Kidney epithelial cell (primary cell): Measurements from ENCODE around the gene USP6NL. TPM values are rescaled to one million over a fixed set of nuclear protein-coding genes. Genes with fewer than 3 reads are reported as not detected.
A peak's percentile ranks its signal among the peaks of the same experiment; 100 is the strongest.

ENCODE experiments used
- DNase-seq: peaks from one replicate; pipeline ENCODE4 v3.0.0-alpha.2; 2010; ENCODE audit warnings: low read depth
- H3K27me3 ChIP-seq: 2 replicates; pipeline ENCODE4 v1.6.0; 2011; ENCODE audit warnings: low read length; ENCODE audit not compliant: control insufficient read depth, insufficient read depth
- H3K36me3 ChIP-seq: 2 replicates; pipeline ENCODE4 v1.5.1; 2011; ENCODE audit warnings: low read length; ENCODE audit not compliant: control insufficient read depth, insufficient read depth
- H3K4me3 ChIP-seq: 2 replicates; pipeline ENCODE4 v1.5.1; 2011; ENCODE audit warnings: low read depth, mild to moderate bottlenecking, control low read depth, low read length
- total RNA-seq: library from RNA; depleted of rRNA; stranded (reverse); fragments of >200 nt; gene quantifications from 2 replicates; pipeline ENCODE4 v1.2.3, GENCODE V29; 2015
- TF ChIP-seq, protein P1 (sequence below): IDR thresholded peaks from 2 replicates; pipeline ENCODE4 v1.5.1; 2011; ENCODE audit warnings: mild to moderate bottlenecking, moderate library complexity, low read length, control low read depth, inconsistent platforms; ENCODE audit not compliant: insufficient read depth, poor library complexity, severe bottlenecking

Gene USP6NL
- total RNA-seq: 20.3 and 21.2 TPM in 2 replicates

DNA sequence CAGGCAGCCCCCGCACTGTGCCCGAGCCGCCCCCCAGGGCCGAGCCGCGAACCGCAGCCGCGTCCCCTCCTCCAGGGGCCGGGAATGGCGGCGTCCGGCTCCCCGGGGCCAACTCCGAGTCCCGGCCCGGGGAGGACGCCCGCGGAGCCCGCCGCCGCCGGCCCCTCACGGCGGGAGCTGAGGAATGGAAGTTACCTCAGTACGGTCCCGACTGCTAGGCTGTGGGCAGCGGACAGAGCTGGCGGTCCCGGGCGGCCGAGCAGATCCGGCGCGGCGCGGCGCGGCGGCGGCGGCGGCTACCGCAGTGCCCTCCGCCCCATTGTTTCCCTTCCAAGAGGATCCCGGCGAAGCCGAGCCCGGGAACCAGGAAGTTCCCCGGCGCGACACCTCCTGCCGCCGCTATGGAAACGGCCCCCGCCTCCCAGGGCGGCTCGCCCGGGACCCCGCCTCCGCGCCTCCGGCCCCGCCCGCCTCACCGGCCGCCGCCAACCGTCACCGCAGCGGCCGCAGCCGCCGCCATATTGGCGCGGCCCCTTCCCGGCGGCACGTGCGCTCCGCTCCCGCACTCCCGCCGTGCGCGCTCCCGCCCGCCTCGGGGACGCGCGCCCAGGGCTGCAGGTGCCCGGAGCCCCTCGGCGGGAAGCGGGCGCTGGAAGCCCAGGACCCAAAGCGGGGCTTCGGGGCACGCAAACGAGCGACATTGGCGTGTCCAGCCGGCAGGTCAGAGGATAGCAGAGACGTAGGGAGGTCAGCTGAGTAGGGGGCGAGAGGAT lies at the start of gene USP6NL:
USP6NL (minus strand) TSS at position 403 of the 773 bp plus-strand sequence. CDS start 14,016 bp downstream, outside the sequence.
- DNase-seq: peak; percentile 35
- Histone ChIP-seq H3K4me3 (peak within 1 kb of the TSS; percentile 91), H3K27me3 (no peaks in the 10 kb centered on the region), H3K36me3 (no peaks in the 10 kb centered on the region)
- TF ChIP-seq, protein P1, sequence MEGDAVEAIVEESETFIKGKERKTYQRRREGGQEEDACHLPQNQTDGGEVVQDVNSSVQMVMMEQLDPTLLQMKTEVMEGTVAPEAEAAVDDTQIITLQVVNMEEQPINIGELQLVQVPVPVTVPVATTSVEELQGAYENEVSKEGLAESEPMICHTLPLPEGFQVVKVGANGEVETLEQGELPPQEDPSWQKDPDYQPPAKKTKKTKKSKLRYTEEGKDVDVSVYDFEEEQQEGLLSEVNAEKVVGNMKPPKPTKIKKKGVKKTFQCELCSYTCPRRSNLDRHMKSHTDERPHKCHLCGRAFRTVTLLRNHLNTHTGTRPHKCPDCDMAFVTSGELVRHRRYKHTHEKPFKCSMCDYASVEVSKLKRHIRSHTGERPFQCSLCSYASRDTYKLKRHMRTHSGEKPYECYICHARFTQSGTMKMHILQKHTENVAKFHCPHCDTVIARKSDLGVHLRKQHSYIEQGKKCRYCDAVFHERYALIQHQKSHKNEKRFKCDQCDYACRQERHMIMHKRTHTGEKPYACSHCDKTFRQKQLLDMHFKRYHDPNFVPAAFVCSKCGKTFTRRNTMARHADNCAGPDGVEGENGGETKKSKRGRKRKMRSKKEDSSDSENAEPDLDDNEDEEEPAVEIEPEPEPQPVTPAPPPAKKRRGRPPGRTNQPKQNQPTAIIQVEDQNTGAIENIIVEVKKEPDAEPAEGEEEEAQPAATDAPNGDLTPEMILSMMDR: no peak

DNA sequence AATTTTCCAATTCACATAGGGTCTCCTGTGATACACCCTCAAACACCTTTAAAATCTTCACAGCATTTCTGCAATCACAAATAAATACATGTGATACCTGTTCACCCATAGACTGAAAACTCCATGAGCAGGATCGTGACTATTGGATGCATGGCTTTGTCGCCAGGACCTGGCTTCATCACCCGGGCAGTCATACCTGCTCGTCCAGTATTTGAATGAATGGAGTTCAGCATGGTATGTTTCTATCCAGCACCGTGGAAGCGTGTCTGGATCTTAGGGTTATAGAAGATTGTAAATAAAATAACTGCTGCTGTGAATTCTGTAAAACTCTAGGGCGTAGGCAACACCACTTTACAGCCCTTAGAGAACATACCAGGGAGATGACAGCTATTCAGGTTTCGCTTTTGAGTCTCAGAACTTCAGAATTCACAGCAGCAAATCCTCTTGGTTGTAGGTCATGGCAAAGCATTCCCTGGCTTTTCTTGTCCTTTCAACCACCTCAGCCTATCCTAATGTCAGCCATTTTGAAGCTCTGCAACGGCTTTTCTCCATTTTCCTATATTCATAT lies 47.4 kb upstream of the USP6NL start:
- TF ChIP-seq, protein P1: no peak
- DNase-seq: no peak
- Histone ChIP-seq H3K4me3 (no peak overlapping the region), H3K27me3 (no peaks in the 10 kb centered on the region), H3K36me3 (no peaks in the 10 kb centered on the region)

DNA sequence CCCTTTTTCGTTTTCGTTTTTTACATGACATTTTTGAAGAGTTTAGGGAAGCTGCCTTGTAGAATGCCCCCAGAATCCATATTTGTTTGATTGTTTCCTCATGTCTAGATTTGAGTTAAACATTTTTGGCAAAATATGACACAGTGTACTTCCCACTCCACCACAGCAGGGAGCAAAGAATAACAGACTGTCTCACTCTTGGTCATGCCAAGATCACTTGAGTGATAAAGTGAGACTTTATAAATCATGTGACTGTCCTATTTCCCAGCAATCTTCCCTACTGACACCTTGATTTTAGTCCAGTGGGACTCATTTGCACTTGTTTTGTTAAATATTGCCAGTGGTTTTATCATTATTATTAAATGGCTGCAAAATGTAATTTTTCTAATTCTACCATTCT lies 44.4 kb upstream of the USP6NL start:
- DNase-seq: no peak
- TF ChIP-seq, protein P1: no peak
- no peaks in the 10 kb centered on the region for H3K27me3 ChIP-seq
- no peaks in the 10 kb centered on the region for H3K36me3 ChIP-seq
- H3K4me3 ChIP-seq: no peak overlapping the region

DNA sequence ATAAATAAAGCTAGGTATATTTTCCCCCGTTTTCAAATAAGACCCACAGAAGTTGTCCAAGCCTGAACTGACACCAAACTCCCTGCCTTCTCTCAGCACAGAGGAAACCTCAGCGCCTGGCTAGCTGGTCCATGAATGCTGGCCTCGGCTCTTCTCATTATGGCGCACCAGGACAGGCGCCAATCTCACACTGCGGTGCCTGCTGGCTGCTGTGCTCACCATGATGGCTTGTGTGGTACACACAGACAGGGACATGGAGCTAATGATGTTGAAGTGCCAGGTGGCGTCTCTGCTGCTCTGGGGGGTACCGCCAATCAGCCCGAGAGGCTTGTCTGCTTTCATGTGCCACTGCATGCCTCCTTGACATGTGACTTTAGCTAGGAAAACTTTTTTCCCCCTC lies 43.2 kb upstream of the USP6NL start:
- TF ChIP-seq, protein P1: no peak
- H3K27me3 ChIP-seq: no peaks in the 10 kb centered on the region
- no peak overlapping the region for H3K4me3 ChIP-seq
- no peak for DNase-seq
- no peaks in the 10 kb centered on the region for H3K36me3 ChIP-seq

DNA sequence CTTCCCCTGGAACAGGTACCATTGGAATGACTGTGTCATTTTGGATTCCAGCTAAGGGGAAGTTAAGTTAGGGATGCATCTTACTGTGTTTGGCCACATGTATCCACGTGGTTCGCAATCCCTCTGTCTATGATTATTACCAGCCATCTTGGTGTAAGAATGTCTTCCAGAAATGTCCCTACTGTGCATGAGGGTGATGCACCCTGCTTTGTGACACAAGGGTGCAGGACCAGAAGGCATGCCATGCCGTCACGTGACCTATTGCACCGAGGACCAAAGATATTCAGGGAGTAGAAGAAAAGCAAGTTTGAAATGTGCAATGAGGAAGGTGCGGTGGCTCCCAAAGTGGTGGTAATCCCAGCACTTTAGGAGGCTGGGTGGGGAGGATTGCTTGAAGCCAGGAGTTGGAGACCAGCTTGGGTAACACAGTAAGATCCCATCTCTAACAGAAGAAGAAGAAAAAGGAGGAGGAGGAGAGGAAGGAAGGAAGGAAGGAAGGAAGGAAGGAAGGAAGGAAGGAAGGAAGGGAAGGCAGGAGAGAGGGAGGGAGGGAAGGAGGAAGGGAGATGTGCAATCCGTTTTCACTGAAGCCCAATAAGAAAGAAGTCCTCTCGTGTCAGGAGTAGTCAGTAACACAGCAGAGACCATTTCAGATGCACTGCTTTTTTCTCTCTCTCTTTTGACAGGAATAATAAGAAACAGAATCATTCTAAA lies 42.5 kb upstream of the USP6NL start:
- Histone ChIP-seq H3K4me3 (no peak overlapping the region), H3K36me3 (no peaks in the 10 kb centered on the region), H3K27me3 (no peaks in the 10 kb centered on the region)
- DNase-seq: no peak
- TF ChIP-seq, protein P1: no peak
